ENCODE data around the gene TARBP1. TPM values are rescaled to one million over a fixed set of nuclear protein-coding genes. Genes with fewer than 3 reads are reported as not detected.

The TARBP1 gene
- total and polyA plus RNA-seq, 2 of the 4 experiments (the other 2 are of a cell fraction), result 10.6 to 17.7 TPM

- dilution Hi-C loops (cut with HindIII; ENCODE audit: low sequenced_read_pairs, unreplicated experiment), result no loop called here
Observed at GRCh38 chr1:234397732-234398131, 81.2 kb downstream of the TARBP1 start.

More at GRCh38 chr1:234397732-234398131, 81.2 kb downstream of the TARBP1 start:
- no TSS peak for BruUV-seq (replicated peaks)
- H3K4me3 ChIP-seq (ENCODE audit: insufficient read depth, low read depth, low read length), result no peak overlapping the region
- in situ Hi-C loops (cut with MboI; ENCODE audit: low sequenced_read_pairs) (no loop called here), intact Hi-C loops (cut with micrococcal nuclease) (no loop called here)
- H3K14ac ChIP-seq (replicated peaks; ENCODE audit: low read depth, low read length), result no peak overlapping the region
- H3K4ac ChIP-seq (ENCODE audit: low read depth, low read length), result no peak overlapping the region
- no peak overlapping the region for H3K18ac ChIP-seq (ENCODE audit: low read depth, low read length)
- H4K20me1 ChIP-seq (ENCODE audit: insufficient read depth, low read length), result no peaks in the 10 kb centered on the region
- H3K27me3 ChIP-seq (ENCODE audit: control insufficient read depth, insufficient read depth, low read length), result no peaks in the 10 kb centered on the region
- no peak overlapping the region for H3K56ac ChIP-seq (ENCODE audit: extremely low read depth, insufficient read depth, low read length)
- no peak for ATAC-seq (ENCODE audit: low read depth)
- H4K8ac ChIP-seq (ENCODE audit: low read depth in 2 of 2, low read length in 2 of 2), result no peak overlapping the region
- TF ChIP-seq MXI1 (IDR thresholded peaks at IDR 0.05; ENCODE audit: borderline replicate concordance, low read depth, low read length), result no peak
- TF ChIP-seq RCOR1 (IDR thresholded peaks at IDR 0.05; ENCODE audit: insufficient replicate concordance, low read length), result no peak
- TF ChIP-seq CHD1 (IDR thresholded peaks at IDR 0.05; ENCODE audit: low read depth, low read length), result no peak
- TF ChIP-seq MAFK (IDR thresholded peaks at IDR 0.05; ENCODE audit: low read depth, low read length), result no peak
- no peak overlapping the region for H2BK5ac ChIP-seq (ENCODE audit: low read depth, low read length, poor library complexity, severe bottlenecking)
- no CpG with 5 or more reads among the region's 5 CpGs for WGBS, 2 experiments (ENCODE audit: extremely low coverage in 2 of 2, insufficient read length in 1 of 2)
- H2AK9ac ChIP-seq (replicated peaks; ENCODE audit: low read depth, low read length, poor library complexity), result no peak overlapping the region
- H2BK20ac ChIP-seq (ENCODE audit: low read depth, low read length), result no peak overlapping the region
- peaks cover 3% of the 10 kb centered on the region; the same call in 1 of the 2 replicates for H3K9me1 ChIP-seq (ENCODE audit: insufficient read depth, low read length)
- no peak overlapping the region for H3K9ac ChIP-seq (ENCODE audit: low read depth, low read length)
- ChIA-PET POLR2A (ENCODE audit: unreplicated experiment) (interaction anchor here (0.6 kb wide), 1 partner anchor 1446 kb away, joined by 5 read pairs; no protein-coding TSS in a partner anchor), CTCF (no interaction called here)
- no peak overlapping the region for H2BK15ac ChIP-seq (ENCODE audit: low read depth, low read length)
- H3K4me2 ChIP-seq (ENCODE audit: low read depth, low read length), result no peak overlapping the region
- no peaks in the 10 kb centered on the region for H3K79me1 ChIP-seq (ENCODE audit: low read depth in 1 of 2, low read length in 2 of 2)
- H3K23ac ChIP-seq (ENCODE audit: low read depth, low read length), result no peak overlapping the region
- no peak overlapping the region for H2AK5ac ChIP-seq (ENCODE audit: low read depth, low read length)
- no peaks in the 10 kb centered on the region for H3K4me1 ChIP-seq (ENCODE audit: control insufficient read depth, insufficient read depth, low read length)
- H2BK120ac ChIP-seq (ENCODE audit: low read depth, low read length), result no peak overlapping the region
- H2AFZ ChIP-seq (replicated peaks; ENCODE audit: low read length, poor library complexity), result no peak overlapping the region
- H4K91ac ChIP-seq (ENCODE audit: insufficient read depth, low read depth, low read length), result no peak overlapping the region
- no peak for DNase-seq
- H4K5ac ChIP-seq (ENCODE audit: low read depth, low read length), result no peak overlapping the region
- H3K27ac ChIP-seq (ENCODE audit: insufficient read depth, low read length), result no peak overlapping the region
- H3K9me3 ChIP-seq (ENCODE audit: control insufficient read depth, insufficient read depth, low read length), result no peaks in the 10 kb centered on the region
- no peaks in the 10 kb centered on the region for H3K36me3 ChIP-seq (ENCODE audit: control insufficient read depth, insufficient read depth, low read length)

Measured in IMR-90 (cell line).